GM08714 (cell line): ENCODE measurements around the gene MAGEB10.
"Not testable (repeated sequence)": the region's sequence is repeated elsewhere in the genome, so short reads cannot be mapped to it uniquely, and the experiment has no call there.

ENCODE experiments used
- H3K4me3 ChIP-seq: fragments of 200-500 bp; sonication (Bioruptor generic); 2 replicates; pipeline ENCODE4 v1.5.1; 2014; ENCODE audit warnings: mild to moderate bottlenecking, low read length, inconsistent platforms
- ZNF274 ChIP-seq: IDR thresholded peaks from 2 replicates; pipeline ENCODE4 v1.6.1; 2012; ENCODE audit warnings: mild to moderate bottlenecking, low read depth, low read length

Gene MAGEB10, protein sequence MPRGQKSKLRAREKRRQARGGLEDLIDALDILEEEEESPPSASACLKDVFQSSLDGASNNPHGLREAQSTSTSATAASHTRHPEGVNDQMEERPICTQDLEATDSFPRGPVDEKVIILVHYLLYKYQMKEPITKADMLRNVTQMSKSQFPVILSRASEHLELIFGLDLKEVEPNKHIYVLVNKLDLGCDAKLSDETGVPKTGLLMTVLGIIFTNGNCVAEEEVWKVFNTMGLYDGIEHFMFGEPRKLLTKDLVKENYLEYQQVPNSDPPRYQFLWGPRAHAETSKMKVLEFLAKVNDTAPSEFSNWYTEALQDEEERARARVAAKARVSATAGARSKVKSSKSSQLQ

DNA sequence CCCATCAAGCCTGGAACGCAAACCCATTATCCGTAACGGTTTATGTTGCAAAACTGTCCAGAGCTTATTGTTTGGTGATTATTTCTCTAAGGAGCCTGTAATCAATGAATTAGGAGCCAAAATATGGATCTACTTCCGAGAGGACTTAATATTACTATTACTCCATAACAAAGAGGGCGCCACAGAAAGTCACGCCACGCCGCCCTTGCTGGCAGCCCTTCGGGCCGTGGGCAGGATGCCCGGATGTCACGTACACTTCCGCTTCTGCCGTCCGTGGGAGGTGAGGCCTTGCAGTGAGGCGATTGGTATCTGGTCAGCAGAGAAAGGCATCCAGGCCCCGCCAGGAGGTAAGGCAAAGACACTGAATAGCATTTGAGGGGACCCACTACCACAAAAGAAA, at the start of gene MAGEB10:
Gene MAGEB10 (plus strand): TSS at position 301 of the 400 bp plus-strand sequence. CDS start 13,317 bp downstream, outside the sequence.
- no peak for TF ChIP-seq ZNF274
- no peak within 1 kb of the TSS for H3K4me3 ChIP-seq

DNA sequence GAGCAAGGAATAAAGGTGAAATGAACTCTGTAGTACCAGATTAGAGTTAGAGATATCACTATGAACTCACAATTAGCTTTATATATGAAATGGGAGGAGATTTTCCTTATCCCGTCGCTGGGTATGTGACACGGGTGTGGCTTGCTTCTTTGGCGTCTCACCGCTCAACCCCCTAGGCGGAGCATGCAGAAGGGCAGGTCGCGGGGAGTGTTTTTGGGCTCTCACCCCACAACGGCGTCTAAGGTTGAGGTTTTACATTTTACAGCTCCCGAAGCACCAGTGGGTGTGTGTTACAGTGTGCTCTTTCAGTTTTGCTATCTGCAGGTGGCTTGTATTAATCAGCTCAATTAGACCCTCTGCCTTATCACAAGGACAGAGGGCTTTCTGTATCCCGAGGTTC, 42.1 kb upstream of the MAGEB10 start:
- H3K4me3 ChIP-seq, result no peak overlapping the region
- no peak for TF ChIP-seq ZNF274

DNA sequence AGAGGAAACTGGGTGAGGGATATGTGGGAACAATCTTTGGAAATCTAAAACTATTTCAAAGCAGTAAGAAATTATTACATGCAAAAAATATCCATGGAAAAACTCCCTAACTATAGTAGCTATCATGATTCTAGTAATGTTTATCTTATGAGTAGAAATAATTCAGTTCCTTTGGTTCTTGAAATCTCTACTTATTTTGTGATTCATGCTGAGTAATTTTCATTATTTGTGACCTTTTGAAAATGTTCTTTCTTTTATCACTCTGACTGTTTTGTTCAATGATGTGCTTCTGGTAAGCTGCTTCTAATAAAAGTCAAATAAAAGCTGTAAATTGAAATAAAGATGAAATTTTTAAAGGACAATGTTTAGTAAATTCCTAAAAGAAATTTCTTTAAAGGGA, 40.4 kb upstream of the MAGEB10 start:
- TF ChIP-seq ZNF274, result no peak
- H3K4me3 ChIP-seq, result no peak overlapping the region

DNA sequence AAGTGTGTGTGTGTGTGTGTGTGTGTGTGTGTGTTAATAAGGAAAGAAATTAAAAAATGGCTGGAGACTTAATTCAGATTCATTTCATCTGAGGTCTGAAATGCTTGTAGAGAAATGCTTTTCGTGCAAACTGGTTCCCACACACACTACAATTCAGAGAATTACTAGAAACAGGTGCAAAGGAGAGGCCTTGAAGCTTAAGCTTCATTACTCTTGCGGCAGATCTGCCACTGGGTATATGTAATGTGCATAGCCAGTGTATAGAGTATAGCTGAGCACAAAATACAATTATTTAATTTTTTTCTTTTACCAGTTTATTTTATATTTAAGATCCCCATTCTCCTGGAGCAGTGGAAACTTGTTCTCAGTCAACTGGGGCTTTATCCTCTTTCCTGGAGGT, 31.8 kb upstream of the MAGEB10 start:
- TF ChIP-seq ZNF274, result no peak
- H3K4me3 ChIP-seq, result no peak overlapping the region

DNA sequence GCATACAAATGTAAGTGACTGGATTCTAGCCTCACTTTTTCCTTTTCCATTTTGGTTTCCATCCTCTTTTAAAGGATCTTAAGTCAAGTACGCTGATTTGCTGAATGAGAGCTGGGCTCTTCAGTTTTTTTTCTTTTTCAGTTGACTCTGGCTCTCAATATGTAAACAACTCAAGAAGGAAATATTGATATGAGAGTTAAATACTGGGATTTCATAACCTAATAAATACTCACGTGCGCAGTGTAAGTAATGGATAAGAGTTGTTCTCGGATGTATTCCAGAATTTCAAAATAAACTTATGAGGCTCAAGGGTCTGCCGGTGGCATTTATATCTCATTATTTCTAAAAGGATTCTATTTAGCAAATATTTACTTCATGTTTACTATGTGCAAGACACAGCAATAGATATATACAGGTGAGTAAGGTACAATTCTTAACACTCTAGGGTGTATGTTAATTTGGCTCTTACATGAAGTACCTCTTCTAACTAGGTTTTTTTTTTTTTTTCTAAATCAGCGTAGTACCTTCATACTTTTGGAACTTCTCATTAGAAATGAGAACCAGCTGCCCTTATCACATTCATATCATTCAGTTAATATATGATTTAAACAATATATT, 11.0 kb upstream of the MAGEB10 start:
- TF ChIP-seq ZNF274, result no peak
- H3K4me3 ChIP-seq, result no peak overlapping the region

DNA sequence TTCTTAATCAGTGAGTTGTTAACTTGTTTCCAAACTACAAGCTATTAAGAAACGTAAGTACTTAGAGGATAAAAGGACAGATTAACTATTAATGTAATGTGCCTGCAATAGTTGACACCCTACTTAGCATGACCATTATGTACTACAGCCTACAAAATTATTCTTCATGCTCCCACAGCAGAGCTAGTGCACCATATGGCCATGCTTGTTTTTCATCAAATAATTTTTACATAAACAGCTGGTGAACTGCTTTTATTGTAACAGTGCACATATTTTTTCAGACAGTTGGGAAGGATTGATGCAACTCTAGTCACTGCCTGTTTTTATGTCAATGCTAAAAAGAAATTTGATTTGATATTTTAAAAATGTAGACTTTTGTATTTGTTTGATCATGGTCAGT, 10.2 kb upstream of the MAGEB10 start:
- no peak for TF ChIP-seq ZNF274
- H3K4me3 ChIP-seq, result no peak overlapping the region

DNA sequence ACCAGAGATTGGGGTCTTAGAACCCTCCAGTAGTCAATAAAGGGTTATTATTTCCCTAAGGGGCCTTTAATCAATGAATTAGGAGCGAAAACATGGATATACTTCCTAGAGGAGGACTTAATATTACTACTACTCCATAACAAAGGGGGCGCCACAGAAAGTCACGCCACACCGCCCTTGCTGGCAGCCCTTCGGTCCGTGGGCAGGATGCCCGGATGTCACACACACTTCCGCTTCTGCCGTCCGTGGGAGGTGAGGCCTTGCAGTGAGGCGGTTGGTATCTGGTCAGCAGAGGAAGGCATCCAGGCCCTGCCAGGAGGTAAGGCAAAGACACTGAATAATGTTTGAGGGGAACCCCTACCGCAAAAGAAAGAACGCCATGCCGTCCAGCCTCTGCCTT, 436 bp downstream of the MAGEB10 start:
- no peak overlapping the region for H3K4me3 ChIP-seq
- TF ChIP-seq ZNF274, result no peak

DNA sequence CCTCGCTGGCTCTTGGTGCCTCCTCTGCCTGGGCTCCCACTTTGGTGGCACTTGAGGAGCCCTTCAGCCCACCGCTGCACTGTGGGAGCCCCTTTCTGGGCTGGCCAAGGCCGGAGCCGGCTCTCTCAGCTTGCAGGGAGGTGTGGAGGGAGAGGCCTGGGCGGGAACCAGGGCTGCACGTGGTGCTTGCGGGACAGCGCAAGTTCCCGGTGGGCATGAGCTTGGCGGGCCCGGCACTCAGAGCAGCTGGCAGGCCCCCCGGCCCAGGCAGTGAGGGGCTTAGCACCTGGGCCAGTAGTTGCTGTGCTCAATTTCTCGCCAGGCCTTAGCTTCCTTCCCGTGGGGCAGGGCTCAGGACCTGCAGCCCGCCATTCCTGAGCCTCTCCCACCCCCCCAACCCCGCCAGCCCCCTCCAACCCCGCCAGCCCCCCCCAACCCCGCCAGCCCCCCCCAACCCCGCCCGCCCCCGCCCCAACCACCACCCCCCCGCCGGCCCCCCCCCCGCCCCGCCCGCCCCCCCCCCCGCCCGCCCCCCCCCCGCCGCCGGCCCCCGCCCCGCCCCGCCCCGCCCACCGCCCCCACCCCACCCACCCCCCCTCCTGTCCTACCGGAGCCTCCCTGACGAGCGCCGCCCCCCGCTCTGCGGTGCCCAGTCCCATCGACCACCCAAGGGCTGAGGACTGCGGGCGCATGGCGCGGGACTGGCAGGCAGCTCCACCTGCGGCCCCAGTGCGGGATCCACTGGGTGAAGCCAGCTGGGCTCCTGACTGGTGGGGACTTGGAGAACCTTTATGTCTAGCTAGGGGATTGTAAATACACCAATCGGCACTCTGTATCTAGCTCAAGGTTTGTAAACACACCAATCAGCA, 1.4 kb downstream of the MAGEB10 start:
- not testable (repeated sequence) for H3K4me3 ChIP-seq

DNA sequence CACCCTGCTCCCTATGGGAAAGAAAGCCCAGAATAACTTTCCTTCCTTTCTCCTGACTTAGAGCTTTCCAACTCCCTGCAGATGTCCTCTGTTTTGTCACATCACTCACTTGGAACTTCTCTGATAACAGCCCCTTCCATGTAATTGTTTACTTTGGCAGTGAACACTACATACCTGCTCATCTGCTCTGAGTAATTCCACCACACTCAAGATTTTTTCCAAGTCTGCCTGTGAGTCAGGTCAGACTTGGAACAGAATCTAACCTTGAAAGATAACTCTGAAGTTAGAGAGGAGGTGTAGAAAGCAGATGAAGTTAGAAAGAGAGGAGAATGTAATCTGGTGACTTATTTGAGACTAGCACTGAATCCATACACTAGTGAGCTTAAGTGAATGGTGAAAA, 7.4 kb downstream of the MAGEB10 start:
- no peak overlapping the region for H3K4me3 ChIP-seq
- TF ChIP-seq ZNF274, result no peak

DNA sequence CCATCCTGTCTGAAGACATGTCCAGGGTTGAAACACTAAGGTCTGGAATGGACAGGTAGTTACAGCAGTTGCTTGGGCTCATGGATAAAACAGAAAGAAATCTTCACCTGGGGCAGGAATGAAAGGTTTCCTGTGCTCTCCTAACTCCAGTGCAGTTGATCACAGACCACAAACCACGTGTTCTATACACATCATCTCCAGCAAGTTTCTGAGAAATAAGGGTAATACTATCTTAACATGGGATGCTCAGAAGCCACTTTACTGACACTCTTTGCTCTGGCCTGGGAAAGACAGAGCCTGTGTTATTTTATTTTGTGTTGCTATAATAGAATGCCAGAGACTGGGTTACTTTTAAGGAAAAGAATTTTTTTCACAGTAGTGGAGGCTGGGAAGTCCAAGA, 16.0 kb downstream of the MAGEB10 start:
- no peak overlapping the region for H3K4me3 ChIP-seq
- no peak for TF ChIP-seq ZNF274

DNA sequence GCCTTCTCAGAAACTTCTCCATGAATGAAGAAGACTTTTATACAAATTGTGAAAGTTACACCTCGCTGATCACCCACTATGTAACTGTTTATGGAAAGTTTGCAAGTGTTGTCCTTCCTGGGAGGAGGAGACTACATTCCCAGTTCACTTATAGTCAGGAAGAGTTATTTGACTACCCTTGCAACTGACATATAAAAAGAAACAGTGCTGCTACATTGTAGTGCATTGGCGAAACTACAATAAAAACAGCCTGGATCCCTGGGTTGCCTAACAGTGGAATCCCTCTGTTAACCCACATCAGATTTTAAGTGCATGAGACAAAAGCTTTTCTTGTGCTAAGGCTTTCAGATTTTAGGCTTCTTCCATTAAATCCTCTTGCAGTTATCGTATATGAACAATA, 30.4 kb downstream of the MAGEB10 start:
- no peak for TF ChIP-seq ZNF274
- H3K4me3 ChIP-seq, result no peak overlapping the region

DNA sequence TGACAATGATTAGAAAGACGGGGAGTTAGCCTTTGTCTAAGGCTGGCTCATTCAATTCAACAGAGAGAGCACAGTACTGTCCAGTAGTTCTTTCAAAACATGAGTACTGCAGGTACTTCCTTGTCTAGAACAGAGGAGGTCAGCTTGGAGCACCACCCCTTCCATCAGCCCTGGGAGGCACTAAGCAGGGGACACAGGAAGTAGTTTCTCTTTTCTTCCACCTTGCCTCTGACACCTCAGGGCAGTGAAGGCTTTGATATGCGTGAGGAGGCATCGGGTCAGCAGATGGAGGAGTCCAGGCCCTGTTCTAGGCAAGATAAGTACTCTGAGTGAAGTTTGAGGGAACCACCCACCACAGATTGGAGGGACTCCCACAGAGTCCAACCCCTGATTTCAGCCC, 33.1 kb downstream of the MAGEB10 start:
- TF ChIP-seq ZNF274, result no peak
- no peak overlapping the region for H3K4me3 ChIP-seq

DNA sequence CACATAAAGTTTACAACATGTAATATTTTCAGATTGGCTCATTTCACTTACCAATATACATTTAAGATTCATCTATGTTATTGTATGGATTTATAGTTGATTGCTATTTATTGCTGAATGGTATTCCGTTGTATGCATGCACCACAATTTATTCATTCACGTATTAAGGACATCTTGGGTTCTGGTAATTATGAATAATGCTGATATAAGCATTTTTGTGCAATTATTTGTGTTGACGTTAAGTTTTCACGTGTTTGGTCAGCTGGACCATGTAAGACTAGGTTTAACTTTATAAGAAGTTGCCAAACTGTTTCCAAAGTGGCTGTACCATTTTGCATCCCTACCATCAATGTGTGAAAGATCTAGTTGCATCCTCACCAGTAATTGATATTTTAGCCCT, 35.1 kb downstream of the MAGEB10 start:
- no peak overlapping the region for H3K4me3 ChIP-seq
- no peak for TF ChIP-seq ZNF274

DNA sequence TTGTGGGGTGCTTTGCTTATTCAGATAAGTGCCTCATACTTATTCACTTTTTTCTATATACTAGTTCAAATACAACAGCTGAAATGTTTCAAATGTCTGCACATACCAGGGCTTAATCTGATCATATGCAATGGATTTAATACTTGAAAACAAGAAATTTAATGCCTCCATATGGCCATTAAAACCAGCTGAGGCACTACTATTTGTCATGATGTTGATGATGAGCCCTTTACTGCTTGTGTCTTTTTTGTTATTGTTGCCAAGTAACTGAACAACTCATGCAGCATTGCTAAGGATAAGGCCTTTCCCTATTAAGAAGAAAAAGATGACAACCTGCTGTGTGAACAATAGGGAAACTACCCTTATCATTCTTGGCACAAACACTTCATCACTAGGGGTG, 52.5 kb downstream of the MAGEB10 start:
- TF ChIP-seq ZNF274, result no peak
- no peak overlapping the region for H3K4me3 ChIP-seq

DNA sequence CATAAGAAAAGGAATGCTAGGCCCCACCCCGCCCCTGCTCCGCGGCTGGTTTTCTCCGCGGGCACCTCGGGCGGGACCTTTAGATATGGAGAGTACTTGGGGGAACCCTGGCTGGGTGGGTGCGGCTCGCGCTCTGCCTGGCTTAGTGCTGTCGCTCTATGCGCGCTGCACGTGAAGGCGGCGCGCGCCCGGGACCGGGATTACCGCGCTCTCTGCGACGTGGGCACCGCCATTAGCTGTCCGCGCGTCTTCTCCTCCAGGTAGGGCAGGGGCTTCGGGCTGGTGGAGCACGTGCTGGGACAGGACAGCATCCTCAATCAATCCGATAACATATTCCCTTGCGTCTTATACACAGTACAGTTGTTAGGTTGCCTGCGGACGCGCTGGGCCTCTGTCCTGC, 56.0 kb downstream of the MAGEB10 start:
- TF ChIP-seq ZNF274, result no peak
- no peak overlapping the region for H3K4me3 ChIP-seq
